Measurements from ENCODE around the gene ZNRF3.

DNA sequence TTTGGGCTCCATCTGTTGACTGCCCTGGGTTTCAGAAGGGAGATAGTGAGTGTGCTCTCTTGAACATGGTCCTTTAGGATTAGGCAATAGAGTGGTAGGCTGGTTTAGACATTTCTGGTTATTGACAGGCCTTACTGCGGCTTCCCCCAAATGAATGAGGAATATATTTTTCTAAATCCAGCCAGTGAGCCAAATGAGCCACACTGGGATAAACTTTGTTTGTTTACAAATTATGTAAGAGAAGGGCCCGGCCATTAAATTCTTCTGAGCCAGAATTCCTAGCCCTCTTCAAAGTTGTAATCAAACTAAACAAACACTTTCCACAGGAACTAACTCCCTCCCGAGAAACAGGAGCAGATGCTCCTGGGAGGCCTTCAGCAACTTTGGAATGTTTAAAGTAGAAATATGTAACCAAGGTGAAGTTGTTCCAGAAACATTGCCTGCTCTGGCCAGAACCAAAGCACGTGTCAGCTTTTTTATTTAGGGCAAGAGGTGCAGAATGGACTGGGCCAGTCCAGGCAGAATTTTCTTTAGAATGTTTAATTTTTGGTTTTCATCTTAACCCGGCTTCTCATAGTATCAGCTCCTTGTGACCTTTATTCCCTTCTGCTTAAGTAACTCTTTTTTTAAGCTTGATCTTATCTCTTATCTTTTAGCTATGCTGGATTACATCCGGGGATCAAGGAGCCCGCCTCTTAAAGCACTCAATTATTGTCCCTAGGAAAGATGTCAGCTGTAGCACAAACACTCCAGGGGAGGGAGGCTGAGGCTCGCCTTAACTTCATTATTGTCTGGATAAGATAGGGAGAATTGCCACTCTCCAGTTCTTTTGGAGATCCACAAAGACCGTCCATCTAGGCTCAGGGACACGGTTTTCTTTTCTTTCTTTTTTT lies 28.7 kb downstream of the ZNRF3 start:
- TF ChIP-seq, protein P1, sequence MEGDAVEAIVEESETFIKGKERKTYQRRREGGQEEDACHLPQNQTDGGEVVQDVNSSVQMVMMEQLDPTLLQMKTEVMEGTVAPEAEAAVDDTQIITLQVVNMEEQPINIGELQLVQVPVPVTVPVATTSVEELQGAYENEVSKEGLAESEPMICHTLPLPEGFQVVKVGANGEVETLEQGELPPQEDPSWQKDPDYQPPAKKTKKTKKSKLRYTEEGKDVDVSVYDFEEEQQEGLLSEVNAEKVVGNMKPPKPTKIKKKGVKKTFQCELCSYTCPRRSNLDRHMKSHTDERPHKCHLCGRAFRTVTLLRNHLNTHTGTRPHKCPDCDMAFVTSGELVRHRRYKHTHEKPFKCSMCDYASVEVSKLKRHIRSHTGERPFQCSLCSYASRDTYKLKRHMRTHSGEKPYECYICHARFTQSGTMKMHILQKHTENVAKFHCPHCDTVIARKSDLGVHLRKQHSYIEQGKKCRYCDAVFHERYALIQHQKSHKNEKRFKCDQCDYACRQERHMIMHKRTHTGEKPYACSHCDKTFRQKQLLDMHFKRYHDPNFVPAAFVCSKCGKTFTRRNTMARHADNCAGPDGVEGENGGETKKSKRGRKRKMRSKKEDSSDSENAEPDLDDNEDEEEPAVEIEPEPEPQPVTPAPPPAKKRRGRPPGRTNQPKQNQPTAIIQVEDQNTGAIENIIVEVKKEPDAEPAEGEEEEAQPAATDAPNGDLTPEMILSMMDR (IDR thresholded peaks at IDR 0.05) = no peak
- TF ChIP-seq EP300 (IDR thresholded peaks at IDR 0.05) = peak in 1 of 4 donors; percentile 6
- TF ChIP-seq POLR2A (IDR thresholded peaks at IDR 0.05) = no peak
- TF ChIP-seq POLR2AphosphoS5 (IDR thresholded peaks at IDR 0.05) = no peak

Measured in upper lobe of left lung (tissue), 4 donors.